Measurements from ENCODE around the gene THADA.

Gene THADA

GRCh38 chr2:43317680-43318079, 278.2 kb downstream of the THADA start:
- H3K9me3 ChIP-seq (ENCODE audit: severe bottlenecking), result no peaks in the 10 kb centered on the region
- H3K4me1 ChIP-seq (ENCODE audit: insufficient read depth, poor library complexity, severe bottlenecking), result peaks cover 34% of the 10 kb centered on the region
- H3K27ac ChIP-seq (ENCODE audit: poor library complexity, severe bottlenecking), result peak overlapping the region; percentile 38
- H3K36me3 ChIP-seq (ENCODE audit: low read depth), result peaks cover 3% of the 10 kb centered on the region; the same call in 1 of the 2 replicates
- no peak overlapping the region for H3K4me3 ChIP-seq (ENCODE audit: severe bottlenecking)
- ATAC-seq (ENCODE audit: low read depth), result no peak
- H3K27me3 ChIP-seq (ENCODE audit: insufficient read depth, poor library complexity, severe bottlenecking), result no peaks in the 10 kb centered on the region
- no peak for DNase-seq (ENCODE audit: low spot score)
- TF ChIP-seq CTCF (IDR thresholded peaks at IDR 0.05; ENCODE audit: poor library complexity, severe bottlenecking), result no peak

- Histone ChIP-seq H3K27me3 (ENCODE audit: insufficient read depth, poor library complexity, severe bottlenecking) (no peaks in the 10 kb centered on the region), H3K4me1 (ENCODE audit: insufficient read depth, poor library complexity, severe bottlenecking) (peaks cover 34% of the 10 kb centered on the region), H3K27ac (ENCODE audit: poor library complexity, severe bottlenecking) (no peak overlapping the region), H3K9me3 (ENCODE audit: severe bottlenecking) (no peaks in the 10 kb centered on the region), H3K4me3 (ENCODE audit: severe bottlenecking) (no peak overlapping the region), H3K36me3 (ENCODE audit: low read depth) (peaks cover 3% of the 10 kb centered on the region; the same call in 1 of the 2 replicates)
- ATAC-seq (ENCODE audit: low read depth), result no peak
- TF ChIP-seq CTCF (IDR thresholded peaks at IDR 0.05; ENCODE audit: poor library complexity, severe bottlenecking), result no peak
- no peak for DNase-seq (ENCODE audit: low spot score)
These were observed 278.6 kb downstream of the THADA start for GRCh38 chr2:43317194-43317593.

GRCh38 chr2:43315482-43315881, 280.4 kb downstream of the THADA start:
- no peaks in the 10 kb centered on the region for H3K27me3 ChIP-seq (ENCODE audit: insufficient read depth, poor library complexity, severe bottlenecking)
- H3K27ac ChIP-seq (ENCODE audit: poor library complexity, severe bottlenecking), result no peak overlapping the region
- no peaks in the 10 kb centered on the region for H3K9me3 ChIP-seq (ENCODE audit: severe bottlenecking)
- TF ChIP-seq CTCF (IDR thresholded peaks at IDR 0.05; ENCODE audit: poor library complexity, severe bottlenecking), result no peak
- DNase-seq (ENCODE audit: low spot score) (no peak), ATAC-seq (ENCODE audit: low read depth) (no peak)
- peaks cover 3% of the 10 kb centered on the region; the same call in 1 of the 2 replicates for H3K36me3 ChIP-seq (ENCODE audit: low read depth)
- H3K4me3 ChIP-seq (ENCODE audit: severe bottlenecking), result no peak overlapping the region
- peaks cover 37% of the 10 kb centered on the region for H3K4me1 ChIP-seq (ENCODE audit: insufficient read depth, poor library complexity, severe bottlenecking)

GRCh38 chr2:43314299-43314927, 281.4 kb downstream of the THADA start:
- Histone ChIP-seq H3K27ac (ENCODE audit: poor library complexity, severe bottlenecking) (no peak overlapping the region), H3K4me3 (ENCODE audit: severe bottlenecking) (no peak overlapping the region), H3K9me3 (ENCODE audit: severe bottlenecking) (no peaks in the 10 kb centered on the region), H3K27me3 (ENCODE audit: insufficient read depth, poor library complexity, severe bottlenecking) (no peaks in the 10 kb centered on the region), H3K36me3 (ENCODE audit: low read depth) (peaks cover 3% of the 10 kb centered on the region; the same call in 1 of the 2 replicates), H3K4me1 (ENCODE audit: insufficient read depth, poor library complexity, severe bottlenecking) (peaks cover 33% of the 10 kb centered on the region)
- DNase-seq (ENCODE audit: low spot score), result no peak
- no peak for ATAC-seq (ENCODE audit: low read depth)
- no peak for TF ChIP-seq CTCF (IDR thresholded peaks at IDR 0.05; ENCODE audit: poor library complexity, severe bottlenecking)

GRCh38 chr2:43313642-43314017, 282.2 kb downstream of the THADA start:
- TF ChIP-seq CTCF (IDR thresholded peaks at IDR 0.05; ENCODE audit: poor library complexity, severe bottlenecking), result no peak
- Histone ChIP-seq H3K27me3 (ENCODE audit: insufficient read depth, poor library complexity, severe bottlenecking) (no peaks in the 10 kb centered on the region), H3K36me3 (ENCODE audit: low read depth) (0 out of 2 replicates have a peak, but pooled peaks cover 3% of the 10 kb centered on the region), H3K4me3 (ENCODE audit: severe bottlenecking) (no peak overlapping the region), H3K9me3 (ENCODE audit: severe bottlenecking) (no peaks in the 10 kb centered on the region), H3K27ac (ENCODE audit: poor library complexity, severe bottlenecking) (no peak overlapping the region), H3K4me1 (ENCODE audit: insufficient read depth, poor library complexity, severe bottlenecking) (peaks cover 26% of the 10 kb centered on the region)
- DNase-seq (ENCODE audit: low spot score), result no peak
- ATAC-seq (ENCODE audit: low read depth), result no peak

All from RWPE2 (cell line).